ENCODE measurements around the gene PPP1R1A. TPM values are rescaled to one million over a fixed set of nuclear protein-coding genes. Genes with fewer than 3 reads are reported as not detected.

Gene PPP1R1A
- total RNA-seq, 1 experiment from 2014 or later: not detected

- intact Hi-C loops (cut with micrococcal nuclease): no loop called here
- Histone ChIP-seq H3K9me3 (ENCODE audit: low read length) (no peaks in the 10 kb centered on the region), H2AFZ (ENCODE audit: low read length) (no peak overlapping the region), H3K27me3 (ENCODE audit: low read length) (peaks cover 28% of the 10 kb centered on the region), H3K79me2 (ENCODE audit: low read length) (no peaks in the 10 kb centered on the region), H3K9ac (ENCODE audit: low read length) (no peak overlapping the region), H3K4me3 (ENCODE audit: low read length) (no peak overlapping the region), H3K36me3 (ENCODE audit: low read depth, low read length) (no peaks in the 10 kb centered on the region), H3F3A (ENCODE audit: low read length, unreplicated experiment) (no peaks in the 10 kb centered on the region), H3K9me2 (replicated peaks; ENCODE audit: low read length) (0 out of 2 replicates have a peak, but pooled peaks cover under 1% of the 10 kb centered on the region), H3K4me2 (ENCODE audit: low read length) (no peak overlapping the region), H4K20me1 (ENCODE audit: low read length) (no peaks in the 10 kb centered on the region), H3K27ac (ENCODE audit: low read length) (no peak overlapping the region), H3K4me1 (ENCODE audit: insufficient read depth, low read length) (no peaks in the 10 kb centered on the region)
- CTCF ChIA-PET: no interaction called here
- ATAC-seq (no peak), DNase-seq (no peak)
- POLR2A ChIA-PET (ENCODE audit: unreplicated experiment): no interaction called here
- TF ChIP-seq EZH2phosphoT487 (IDR thresholded peaks at IDR 0.05; ENCODE audit: borderline replicate concordance, low read length) (no peak), CTCF (conservative IDR thresholded peaks at IDR 0.05; ENCODE audit: low read depth, low read length) (no peak), EZH2 (IDR thresholded peaks at IDR 0.05; ENCODE audit: low read length, unreplicated experiment) (no peak)
- BruUV-seq (replicated peaks): no TSS peak
Measured at GRCh38 chr12:54628186-54628846, 39.9 kb upstream of the PPP1R1A start.

- Histone ChIP-seq H3K9ac (ENCODE audit: low read length) (no peak overlapping the region), H3K27ac (ENCODE audit: low read length) (no peak overlapping the region), H3F3A (ENCODE audit: low read length, unreplicated experiment) (no peaks in the 10 kb centered on the region), H3K4me3 (ENCODE audit: low read length) (no peak overlapping the region), H3K27me3 (ENCODE audit: low read length) (peaks cover 18% of the 10 kb centered on the region), H3K36me3 (ENCODE audit: low read depth, low read length) (no peaks in the 10 kb centered on the region), H3K4me1 (ENCODE audit: insufficient read depth, low read length) (no peaks in the 10 kb centered on the region), H3K79me2 (ENCODE audit: low read length) (no peaks in the 10 kb centered on the region), H3K9me2 (replicated peaks; ENCODE audit: low read length) (no peaks in the 10 kb centered on the region), H3K9me3 (ENCODE audit: low read length) (no peaks in the 10 kb centered on the region), H4K20me1 (ENCODE audit: low read length) (no peaks in the 10 kb centered on the region), H2AFZ (ENCODE audit: low read length) (no peak overlapping the region), H3K4me2 (ENCODE audit: low read length) (no peak overlapping the region)
- TF ChIP-seq EZH2 (IDR thresholded peaks at IDR 0.05; ENCODE audit: low read length, unreplicated experiment): no peak
- no peak for TF ChIP-seq EZH2phosphoT487 (IDR thresholded peaks at IDR 0.05; ENCODE audit: borderline replicate concordance, low read length)
- TF ChIP-seq CTCF (conservative IDR thresholded peaks at IDR 0.05; ENCODE audit: low read depth, low read length): no peak
- ChIA-PET POLR2A (ENCODE audit: unreplicated experiment) (no interaction called here), CTCF (no interaction called here)
- no peak for DNase-seq
- ATAC-seq: no peak
- BruUV-seq (replicated peaks): no TSS peak
- intact Hi-C loops (cut with micrococcal nuclease): no loop called here
Measured at GRCh38 chr12:54627304-54627703, 38.8 kb upstream of the PPP1R1A start.

GRCh38 chr12:54625598-54625997 lies 37.1 kb upstream of the PPP1R1A start:
- peaks cover 30% of the 10 kb centered on the region for H3K27me3 ChIP-seq (ENCODE audit: low read length)
- no peaks in the 10 kb centered on the region for H4K20me1 ChIP-seq (ENCODE audit: low read length)
- H3K36me3 ChIP-seq (ENCODE audit: low read depth, low read length): no peaks in the 10 kb centered on the region
- H3F3A ChIP-seq (ENCODE audit: low read length, unreplicated experiment): no peaks in the 10 kb centered on the region
- H3K9me2 ChIP-seq (replicated peaks; ENCODE audit: low read length): no peaks in the 10 kb centered on the region
- ChIA-PET CTCF (no interaction called here), POLR2A (ENCODE audit: unreplicated experiment) (no interaction called here)
- DNase-seq (no peak), ATAC-seq (no peak)
- no peak overlapping the region for H3K4me2 ChIP-seq (ENCODE audit: low read length)
- no peak overlapping the region for H3K9ac ChIP-seq (ENCODE audit: low read length)
- intact Hi-C loops (cut with micrococcal nuclease): no loop called here
- H3K4me1 ChIP-seq (ENCODE audit: insufficient read depth, low read length): no peaks in the 10 kb centered on the region
- no peak overlapping the region for H3K27ac ChIP-seq (ENCODE audit: low read length)
- TF ChIP-seq EZH2phosphoT487 (IDR thresholded peaks at IDR 0.05; ENCODE audit: borderline replicate concordance, low read length): no peak
- TF ChIP-seq CTCF (conservative IDR thresholded peaks at IDR 0.05; ENCODE audit: low read depth, low read length): no peak
- no peak for TF ChIP-seq EZH2 (IDR thresholded peaks at IDR 0.05; ENCODE audit: low read length, unreplicated experiment)
- no TSS peak for BruUV-seq (replicated peaks)
- no peak overlapping the region for H2AFZ ChIP-seq (ENCODE audit: low read length)
- no peak overlapping the region for H3K4me3 ChIP-seq (ENCODE audit: low read length)
- no peaks in the 10 kb centered on the region for H3K79me2 ChIP-seq (ENCODE audit: low read length)
- H3K9me3 ChIP-seq (ENCODE audit: low read length): no peaks in the 10 kb centered on the region
